HG03457 (cell line): ENCODE results near the gene PRKAR2B.
"Not testable (repeated sequence)": the region's sequence is repeated elsewhere in the genome, so short reads cannot be mapped to it uniquely, and the experiment has no call there.

Source experiments
- ATAC-seq: cut with Tn5 transposase; IDR thresholded peaks from one replicate; pipeline ENCODE4 v1.9.1; 2021; ENCODE audit warnings: moderate number of reproducible peaks; ENCODE audit not compliant: unreplicated experiment

Gene PRKAR2B

GRCh38 chr7:107026166-107026565, 18.3 kb upstream of the PRKAR2B start:
- no peak for ATAC-seq

GRCh38 chr7:107027208-107027607, 17.3 kb upstream of the PRKAR2B start:
- ATAC-seq, result no peak

DNA sequence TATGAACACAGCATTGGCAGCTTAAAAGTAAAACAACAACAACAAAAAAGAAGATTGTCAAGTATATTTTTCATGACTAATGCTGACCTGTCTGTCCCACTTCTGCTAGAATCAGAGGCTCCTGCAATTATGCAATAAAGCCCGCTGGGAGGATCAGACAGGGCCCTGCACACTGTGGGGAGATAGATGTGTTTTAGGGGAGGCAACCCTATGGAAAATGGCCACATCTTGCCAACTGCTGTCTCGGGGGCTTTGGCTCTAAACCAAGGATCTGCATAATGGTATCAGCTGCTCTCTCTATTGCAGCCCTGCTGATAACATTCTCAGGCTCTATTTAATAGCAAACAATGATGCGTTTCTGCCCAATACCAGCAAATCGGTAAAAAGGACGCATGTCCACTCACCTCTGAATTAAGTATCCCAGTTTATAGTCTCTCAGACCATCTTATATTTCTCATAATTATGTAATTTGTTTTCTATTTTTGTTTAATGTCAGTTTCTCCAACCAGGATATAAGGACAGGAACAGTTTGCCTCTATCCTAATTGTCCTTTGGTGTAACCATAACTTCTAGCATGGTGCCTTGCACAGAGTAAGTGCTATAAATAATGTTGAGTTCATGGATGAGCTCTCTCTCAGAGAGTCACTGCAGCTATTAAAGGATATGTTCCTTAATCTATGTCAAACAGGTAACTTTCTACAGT, 15.3 kb upstream of the PRKAR2B start:
- ATAC-seq, result no peak

- no peak for ATAC-seq
These were observed 14.7 kb upstream of the PRKAR2B start for GRCh38 chr7:107029764-107030286.

DNA sequence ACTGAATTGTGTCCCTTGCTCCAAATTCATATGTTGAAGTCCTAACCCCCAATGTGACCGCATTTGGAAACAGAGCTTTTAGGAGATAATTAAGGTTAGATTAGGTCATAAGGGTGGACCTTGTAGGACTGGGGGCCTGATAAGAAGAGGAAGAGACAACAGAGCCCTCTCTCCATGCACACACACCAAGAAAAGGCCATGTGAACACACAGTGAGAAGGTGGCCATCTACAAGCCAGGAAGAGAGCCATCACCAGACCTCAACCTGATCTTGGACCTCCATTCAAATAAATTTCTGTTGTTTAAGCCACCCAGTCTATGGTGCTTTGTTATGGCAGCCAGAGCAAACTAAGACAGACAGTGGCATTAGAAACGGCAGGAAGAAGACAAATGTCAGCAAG, 12.5 kb upstream of the PRKAR2B start:
- no peak for ATAC-seq

- no peak for ATAC-seq
These were observed 11.6 kb upstream of the PRKAR2B start for GRCh38 chr7:107032720-107033438.

- no peak for ATAC-seq
These were observed 10.0 kb upstream of the PRKAR2B start for GRCh38 chr7:107034553-107034952.

DNA sequence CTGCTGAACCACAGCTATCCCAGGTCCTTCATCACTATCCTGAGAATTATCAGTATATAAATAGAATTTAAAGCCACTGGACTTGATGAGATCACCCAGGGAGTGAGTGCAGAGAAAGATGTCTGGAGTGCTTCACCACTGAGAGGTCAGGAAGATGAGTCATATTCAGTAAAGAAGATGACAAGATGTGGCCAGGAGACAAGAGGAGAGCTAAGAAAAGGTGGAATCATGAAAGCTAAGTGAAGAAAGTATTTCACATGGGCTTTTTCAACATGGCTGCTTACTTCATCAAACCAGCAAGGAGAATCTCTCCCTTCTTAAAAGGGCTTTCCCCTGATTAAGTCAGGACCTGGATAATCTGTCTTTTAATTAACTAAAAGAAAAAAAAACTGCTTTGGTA, 9.1 kb upstream of the PRKAR2B start:
- ATAC-seq, result no peak

DNA sequence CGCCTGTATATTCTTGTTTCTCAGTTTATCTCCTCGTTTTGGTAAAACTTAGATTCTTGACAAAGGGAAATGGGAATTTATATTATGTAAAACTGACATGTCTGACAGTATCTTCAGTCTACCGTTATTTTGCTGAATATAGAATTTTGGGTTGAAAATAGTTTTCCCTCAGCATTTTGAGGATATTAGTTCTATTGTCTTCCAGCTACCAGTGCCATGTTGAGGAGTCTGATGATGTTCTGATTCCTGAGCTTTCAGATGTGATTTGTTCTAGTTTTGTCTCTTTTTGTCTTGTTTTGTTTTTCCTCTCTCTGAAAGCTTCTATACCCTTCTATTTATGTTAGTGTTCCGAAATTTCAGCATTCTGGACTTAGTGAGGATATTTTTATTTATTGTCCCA, 8.0 kb upstream of the PRKAR2B start:
- ATAC-seq, result no peak

DNA sequence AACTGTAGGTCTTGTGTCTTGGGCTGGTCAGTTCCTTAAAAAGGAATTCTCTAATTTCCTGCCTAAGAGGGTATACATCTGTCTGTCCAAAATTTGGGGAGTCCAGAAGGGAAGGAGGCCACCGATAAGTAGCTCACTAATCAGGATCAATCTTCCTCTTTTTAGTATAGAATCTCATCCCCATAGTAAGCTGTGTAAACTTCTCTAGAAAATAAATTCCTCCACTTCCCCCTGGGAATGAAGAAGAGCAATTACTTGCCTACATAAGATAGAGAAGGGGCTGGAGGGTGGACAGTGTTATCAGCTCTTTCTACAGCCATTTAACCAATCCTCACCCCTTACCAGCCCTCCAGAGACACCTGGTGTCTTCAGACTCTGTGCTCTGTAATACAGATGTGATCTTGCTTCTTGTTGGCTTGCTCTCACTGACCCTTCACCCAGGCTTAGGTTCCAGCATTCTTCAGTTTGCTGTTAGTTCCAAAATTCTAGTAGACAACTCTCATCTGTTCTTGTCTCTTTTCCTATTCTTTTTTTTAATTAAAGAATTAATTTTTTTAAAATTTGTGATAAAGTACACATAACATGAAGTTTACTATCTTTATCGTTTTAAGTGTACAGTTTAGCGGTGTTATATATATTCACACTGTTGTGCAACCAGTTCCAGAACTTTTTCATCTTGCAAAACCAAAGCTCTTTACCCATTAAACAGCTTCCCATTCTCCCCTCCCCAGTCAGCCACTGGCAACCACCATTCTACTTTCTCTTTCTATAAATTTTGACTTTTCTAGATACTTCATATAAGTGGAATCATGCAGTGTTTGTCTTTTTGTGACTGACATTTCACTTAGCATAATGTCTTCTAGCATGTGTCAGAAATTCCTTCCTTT, 6.5 kb upstream of the PRKAR2B start:
- no peak for ATAC-seq

DNA sequence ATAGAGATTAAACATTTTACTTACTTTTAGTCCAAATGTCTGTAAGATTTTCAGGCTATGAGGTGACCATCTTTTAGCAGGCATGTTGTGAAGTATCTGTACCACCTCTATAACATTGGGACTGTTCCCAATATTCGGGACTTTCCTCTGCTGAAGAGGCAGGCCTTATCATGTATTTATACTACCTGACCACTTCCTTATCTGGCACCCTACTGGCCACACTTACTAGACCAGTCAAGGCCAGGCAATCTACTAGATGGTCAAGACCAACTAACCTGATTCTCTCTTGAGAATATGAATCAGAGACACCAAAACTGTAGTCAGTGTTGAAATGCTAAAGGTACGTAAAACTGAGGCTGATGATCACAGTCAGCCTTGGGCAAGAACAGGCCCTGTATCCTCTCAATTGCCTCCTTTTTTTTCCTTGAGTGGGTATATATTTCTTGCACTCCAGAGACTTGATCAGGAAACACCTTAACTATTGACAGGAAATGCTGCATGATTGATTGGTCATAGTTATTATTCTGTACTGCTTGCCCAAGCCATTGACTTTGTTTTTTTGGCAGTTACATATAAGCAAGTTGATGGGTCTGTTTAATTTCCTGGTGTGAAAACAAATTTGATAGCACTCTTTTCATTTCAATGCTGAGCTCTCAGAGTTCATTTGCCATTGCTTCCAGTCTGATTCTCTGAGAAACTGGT, 5.2 kb upstream of the PRKAR2B start:
- no peak for ATAC-seq

DNA sequence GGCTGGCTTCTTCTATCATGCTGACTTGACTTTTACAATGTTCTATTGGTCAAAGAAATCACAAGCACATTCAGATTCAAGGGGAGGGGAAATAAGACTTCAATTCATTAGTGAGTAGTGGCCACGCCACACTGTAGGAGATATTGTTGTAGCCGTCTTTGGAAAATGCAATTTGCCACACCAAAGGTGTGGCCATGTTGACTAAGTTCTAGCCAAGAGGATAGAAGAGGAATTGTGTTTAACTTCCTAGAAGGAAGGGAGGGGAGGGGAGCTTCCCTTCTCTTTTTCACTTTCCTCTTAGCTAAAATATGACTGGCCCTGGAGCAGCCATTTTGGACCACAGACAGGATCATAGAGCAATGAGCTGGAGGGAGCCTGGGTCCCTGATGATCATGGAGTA, 3.4 kb upstream of the PRKAR2B start:
- no peak for ATAC-seq

DNA sequence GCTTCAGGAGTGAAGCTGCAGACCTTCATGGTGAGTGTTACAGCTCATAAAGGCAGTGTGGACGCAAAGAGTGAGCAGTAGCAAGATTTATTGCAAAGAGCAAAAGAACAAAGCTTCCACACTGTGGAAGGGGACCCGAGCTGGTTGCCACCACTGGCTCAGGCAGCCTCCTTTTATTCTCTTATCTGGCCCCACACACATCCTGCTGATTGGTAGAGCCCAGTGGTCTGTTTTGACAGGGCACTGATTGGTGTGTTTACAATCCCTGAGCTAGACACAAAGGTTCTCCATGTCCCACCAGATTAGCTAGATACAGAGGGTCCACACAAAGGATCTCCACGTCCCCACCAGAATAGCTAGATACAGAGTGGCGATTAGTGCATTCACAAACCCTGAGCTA, 2.7 kb upstream of the PRKAR2B start:
- not testable (repeated sequence) for ATAC-seq

DNA sequence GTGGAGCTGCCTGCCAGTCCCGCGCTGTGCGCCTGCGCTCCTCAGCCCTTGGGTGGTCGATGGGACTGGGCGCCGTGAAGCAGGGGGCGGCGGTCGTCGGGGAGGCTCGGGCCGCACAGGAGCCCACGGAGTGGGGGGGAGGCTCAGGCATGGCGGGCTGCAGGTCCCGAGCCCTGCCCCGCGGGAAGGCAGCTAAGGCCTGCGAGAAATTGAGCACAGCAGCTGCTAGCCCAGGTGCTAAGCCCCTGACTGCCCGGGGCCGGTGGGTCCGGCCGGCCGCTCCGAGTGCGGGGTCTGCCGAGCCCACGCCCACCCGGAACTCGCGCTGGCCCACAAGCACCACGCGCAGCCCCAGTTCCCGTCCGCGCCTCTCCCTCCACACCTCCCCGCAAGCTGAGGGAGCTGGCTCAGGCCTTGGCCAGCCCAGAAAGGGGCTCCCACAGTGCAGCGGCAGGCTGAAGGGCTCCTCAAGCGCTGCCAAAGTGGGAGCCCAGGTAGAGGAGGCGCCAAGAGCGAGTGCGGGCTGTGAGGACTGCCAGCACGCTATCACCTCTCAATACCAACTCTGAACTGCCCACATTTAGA, 2.1 kb upstream of the PRKAR2B start:
- ATAC-seq, result not testable (repeated sequence)

GRCh38 chr7:107043491-107043890, 1.0 kb upstream of the PRKAR2B start:
- no peak for ATAC-seq

GRCh38 chr7:107043921-107044346, 571 bp upstream of the PRKAR2B start:
- no peak for ATAC-seq

- ATAC-seq, result no peak
These were observed 873 bp downstream of the PRKAR2B start for GRCh38 chr7:107045195-107045960.

DNA sequence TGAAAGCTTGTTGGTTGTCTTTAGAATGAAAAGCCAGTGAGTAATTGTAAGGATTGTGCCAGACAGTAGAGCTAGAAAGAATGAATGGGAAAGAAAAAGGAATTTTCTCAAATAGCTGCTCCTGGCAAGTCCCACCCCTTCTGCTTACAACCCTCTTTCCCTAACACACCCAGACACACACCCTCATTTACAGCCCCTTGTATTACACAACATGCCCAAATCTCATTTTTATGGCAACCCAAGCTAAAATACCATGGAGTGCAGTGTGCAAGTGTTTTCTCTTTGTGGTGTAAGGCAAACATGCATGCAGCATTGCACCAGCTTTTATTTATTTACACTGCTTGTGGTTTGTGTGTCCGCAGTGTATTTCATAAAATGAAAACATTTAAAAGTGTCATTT, 1.5 kb downstream of the PRKAR2B start:
- no peak for ATAC-seq

GRCh38 chr7:107046491-107047259, 2.2 kb downstream of the PRKAR2B start:
- no peak for ATAC-seq
